Caco-2 (cell line): ENCODE data around the gene NCBP2L. TPM values are rescaled to one million over a fixed set of nuclear protein-coding genes. Genes with fewer than 3 reads are reported as not detected.

ENCODE experiments used
- BruUV-seq: library from RNA; stranded (reverse); fragments of 400-500 nt; replicated peaks from 2 replicates; lab custom pipeline; 2021; lab: Mats Ljungman, UMichigan
- CTCF ChIA-PET: fragments of 300-600 bp; sonication (Branson Sonifier 250); formaldehyde crosslinking; loops from one replicate; lab custom pipeline; 2022; ENCODE audit warnings: antibody characterized with exemption; lab: Charles Lee
- POLR2A ChIA-PET: fragments of 300-600 bp; sonication (Branson Sonifier 250); formaldehyde crosslinking; loops from one replicate; lab custom pipeline; 2022; ENCODE audit warnings: antibody characterized with exemption; lab: Charles Lee
- DNase-seq, 2 experiments: peaks; one replicate each; pipeline versions ENCODE4 v3.0.0 to v3.0.0-alpha.2; 2020 to 2022
- H3K27me3 ChIP-seq: replicated peaks from 2 replicates; pipeline ENCODE4 v1.6.0; 2011; ENCODE audit warnings: low read length; ENCODE audit not compliant: control insufficient read depth, insufficient read depth
- H3K36me3 ChIP-seq: 2 replicates; pipeline ENCODE4 v1.5.1; 2011; ENCODE audit warnings: low read length; ENCODE audit not compliant: control insufficient read depth, insufficient read depth
- H3K4me1 ChIP-seq: fragments of 250-450 bp; sonication (Bioruptor Pico); 2 replicates; pipeline ENCODE4 v1.5.1; 2020; ENCODE audit warnings: mild to moderate bottlenecking
- H3K4me3 ChIP-seq: 2 replicates; pipeline ENCODE4 v1.5.1; 2011; ENCODE audit warnings: low read depth, mild to moderate bottlenecking, control low read depth, low read length
- H3K9me3 ChIP-seq: fragments of 250-450 bp; sonication (Bioruptor Pico); 2 replicates; pipeline ENCODE4 v1.5.1; 2020; ENCODE audit warnings: mild to moderate bottlenecking, moderate library complexity
- H3K27ac Mint-ChIP-seq: one replicate; pipeline ENCODE4 v1.8.0; 2022; ENCODE audit warnings: mixed read lengths; ENCODE audit not compliant: unreplicated experiment
- H3K27me3 Mint-ChIP-seq: one replicate; pipeline ENCODE4 v1.8.0; 2022; ENCODE audit warnings: mixed read lengths; ENCODE audit not compliant: insufficient read depth, unreplicated experiment
- H3K36me3 Mint-ChIP-seq: one replicate; pipeline ENCODE4 v1.8.0; 2022; ENCODE audit warnings: mild to moderate bottlenecking, mixed read lengths; ENCODE audit not compliant: insufficient read depth, unreplicated experiment
- H3K4me1 Mint-ChIP-seq: one replicate; pipeline ENCODE4 v1.8.0; 2022; ENCODE audit warnings: low read depth, mixed read lengths; ENCODE audit not compliant: unreplicated experiment
- H3K4me3 Mint-ChIP-seq: one replicate; pipeline ENCODE4 v1.8.0; 2022; ENCODE audit warnings: mild to moderate bottlenecking, moderate library complexity, mixed read lengths; ENCODE audit not compliant: unreplicated experiment
- H3K9me3 Mint-ChIP-seq: one replicate; pipeline ENCODE4 v1.8.0; 2022; ENCODE audit warnings: mixed read lengths; ENCODE audit not compliant: unreplicated experiment
- CTCF ChIP-seq, 2 experiments: fragments of 200-600 bp in 1 of 2; IDR thresholded peaks; 1 replicate in 1 of 2; 2 replicates in 1 of 2; pipeline versions ENCODE4 v1.5.1 to v1.8.0; 2011 to 2022; ENCODE audit warnings: antibody characterized with exemption in 1 of 2, control low read depth in 1 of 2, inconsistent platforms in 1 of 2, low read depth in 1 of 2, low read length in 1 of 2, mild to moderate bottlenecking in 1 of 2, moderate library complexity in 1 of 2; ENCODE audit not compliant: insufficient read depth in 1 of 2, severe bottlenecking in 1 of 2, unreplicated experiment in 1 of 2
- intact Hi-C: fragments of 100-400 bp; cut with micrococcal nuclease; formaldehyde crosslinking; loops from one replicate; pipeline ENCODE4 v1.10.0; 2022; ENCODE audit not compliant: unreplicated experiment
- total RNA-seq: library from RNA; stranded (reverse); gene quantifications from 2 replicates; pipeline ENCODE4 v1.2.3, GENCODE V29; 2022

Gene NCBP2L
- total RNA-seq, 1 experiment from 2014 or later = not detected

DNA sequence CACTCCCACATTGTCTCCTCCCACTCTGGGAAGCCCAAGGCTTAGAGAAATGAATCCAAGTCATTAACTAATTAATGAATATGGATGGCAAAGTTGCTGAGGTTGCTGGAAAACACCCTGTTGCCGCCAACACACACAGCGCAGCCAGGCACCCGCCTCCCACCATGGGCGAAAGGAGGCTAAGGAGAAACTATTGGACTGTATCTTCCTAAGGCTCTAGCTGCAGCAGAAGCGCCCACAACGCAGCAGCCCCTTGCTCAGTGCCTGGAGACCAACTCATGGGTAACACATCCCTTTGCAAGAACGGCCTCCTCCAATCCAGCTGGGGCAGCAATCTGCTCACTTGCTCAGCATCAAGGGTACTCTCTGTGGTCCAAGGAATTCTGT lies 36.1 kb upstream of the NCBP2L start:
- no TSS peak for BruUV-seq
- peaks cover 6% of the 10 kb centered on the region for H3K36me3 Mint-ChIP-seq
- POLR2A ChIA-PET = no interaction called here
- Histone ChIP-seq H3K27me3 (no peaks in the 10 kb centered on the region), H3K4me1 (no peaks in the 10 kb centered on the region), H3K9me3 (no peaks in the 10 kb centered on the region), H3K4me3 (no peak overlapping the region), H3K36me3 (no peaks in the 10 kb centered on the region)
- H3K27me3 Mint-ChIP-seq = no peaks in the 10 kb centered on the region
- no peak overlapping the region for H3K27ac Mint-ChIP-seq
- TF ChIP-seq CTCF (IDR thresholded peaks at IDR 0.05; ENCODE audit: insufficient read depth in 1 of 2, low read depth in 1 of 2, low read length in 1 of 2, severe bottlenecking in 1 of 2, unreplicated experiment in 1 of 2) = no peak
- H3K4me3 Mint-ChIP-seq = no peak overlapping the region
- no peaks in the 10 kb centered on the region for H3K9me3 Mint-ChIP-seq
- CTCF ChIA-PET = no interaction called here
- intact Hi-C loops = no loop called here
- no peak for DNase-seq
- no peaks in the 10 kb centered on the region for H3K4me1 Mint-ChIP-seq

DNA sequence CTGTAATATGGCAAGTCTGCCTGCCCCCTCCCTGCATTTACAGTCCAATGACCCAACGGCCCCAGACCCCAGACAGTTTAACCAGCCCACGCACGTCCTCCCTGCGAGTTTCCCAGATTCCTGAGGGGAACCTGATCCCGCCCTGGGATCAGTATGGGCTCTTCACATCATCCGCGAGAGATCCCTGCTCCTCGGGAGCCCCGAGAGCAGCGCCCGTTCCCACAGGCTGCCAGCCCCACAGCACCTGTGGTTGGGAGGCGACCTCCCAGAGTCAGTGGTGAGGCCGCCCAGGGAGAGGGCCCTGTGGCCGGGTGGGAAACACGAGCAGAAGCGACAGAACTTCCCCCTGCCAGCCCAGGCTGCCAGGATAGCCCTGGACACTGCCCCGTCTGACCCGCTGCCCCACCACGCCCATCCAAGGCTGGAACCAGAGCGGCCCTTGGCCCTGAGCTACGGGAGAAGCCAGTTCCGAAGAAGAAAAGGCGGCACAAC lies 34.8 kb upstream of the NCBP2L start:
- TF ChIP-seq CTCF (IDR thresholded peaks at IDR 0.05; ENCODE audit: insufficient read depth in 1 of 2, low read depth in 1 of 2, low read length in 1 of 2, severe bottlenecking in 1 of 2, unreplicated experiment in 1 of 2) = no peak
- BruUV-seq = no TSS peak

GRCh38 chrX:107743995-107744394 lies 33.5 kb upstream of the NCBP2L start:
- H3K36me3 Mint-ChIP-seq = peaks cover 6% of the 10 kb centered on the region
- ChIA-PET POLR2A (no interaction called here), CTCF (no interaction called here)
- Histone ChIP-seq H3K4me3 (no peak overlapping the region), H3K27me3 (no peaks in the 10 kb centered on the region), H3K9me3 (no peaks in the 10 kb centered on the region), H3K36me3 (no peaks in the 10 kb centered on the region), H3K4me1 (no peaks in the 10 kb centered on the region)
- H3K27me3 Mint-ChIP-seq = no peaks in the 10 kb centered on the region
- intact Hi-C loops = no loop called here
- TF ChIP-seq CTCF (IDR thresholded peaks at IDR 0.05; ENCODE audit: insufficient read depth in 1 of 2, low read depth in 1 of 2, low read length in 1 of 2, severe bottlenecking in 1 of 2, unreplicated experiment in 1 of 2) = no peak
- DNase-seq = no peak
- no TSS peak for BruUV-seq
- H3K27ac Mint-ChIP-seq = no peak overlapping the region
- no peaks in the 10 kb centered on the region for H3K9me3 Mint-ChIP-seq
- H3K4me1 Mint-ChIP-seq = no peaks in the 10 kb centered on the region
- H3K4me3 Mint-ChIP-seq = no peak overlapping the region

More for the DNA sequence above, 34.8 kb upstream of the NCBP2L start:
- no peaks in the 10 kb centered on the region for H3K4me1 Mint-ChIP-seq
- H3K27me3 ChIP-seq = no peaks in the 10 kb centered on the region
- H3K9me3 ChIP-seq = no peaks in the 10 kb centered on the region
- no peak overlapping the region for H3K27ac Mint-ChIP-seq
- no peaks in the 10 kb centered on the region for H3K27me3 Mint-ChIP-seq
- no peak overlapping the region for H3K4me3 ChIP-seq
- no peak overlapping the region for H3K4me3 Mint-ChIP-seq
- POLR2A ChIA-PET = no interaction called here
- H3K36me3 Mint-ChIP-seq = peaks cover 6% of the 10 kb centered on the region
- CTCF ChIA-PET = no interaction called here
- H3K36me3 ChIP-seq = no peaks in the 10 kb centered on the region
- no peak for DNase-seq
- H3K9me3 Mint-ChIP-seq = no peaks in the 10 kb centered on the region
- intact Hi-C loops = no loop called here
- H3K4me1 ChIP-seq = no peaks in the 10 kb centered on the region
